HCT116 (cell line): ENCODE data around the gene ACBD5.
"Not testable (repeated sequence)": the region's sequence is repeated elsewhere in the genome, so short reads cannot be mapped to it uniquely, and the experiment has no call there.

Experiments
- ATF3 ChIP-seq: IDR thresholded peaks from 2 replicates; pipeline ENCODE4 v1.6.1; 2012
- EZH2 ChIP-seq: fragments of 200-600 bp; sonication (generic); IDR thresholded peaks from 2 replicates; pipeline ENCODE4 v1.6.1; 2017; ENCODE audit warnings: antibody characterized with exemption, mixed run types
- ZNF274 ChIP-seq: fragments of 200-500 bp; sonication (Bioruptor generic); IDR thresholded peaks from 2 replicates; pipeline ENCODE4 v1.6.1; 2014; ENCODE audit warnings: mild to moderate bottlenecking, low read depth, low read length, inconsistent platforms

GRCh38 chr10:27266025-27266424, 25.4 kb upstream of the ACBD5 start:
- TF ChIP-seq EZH2, ATF3, ZNF274: not testable (repeated sequence)
